Lower leg skin (tissue), 3 donors: ENCODE measurements around the gene COX7A2.

ENCODE experiments used
- CTCF ChIP-seq, 3 donors: fragments of 450-650 bp; IDR thresholded peaks; one replicate each; pipeline ENCODE4 v1.5.1; 2016; ENCODE audit warnings: antibody characterized with exemption in 3 of 3, mild to moderate bottlenecking in 3 of 3, moderate library complexity in 2 of 3
- POLR2A ChIP-seq, 2 donors: fragments of 450-650 bp; IDR thresholded peaks; one replicate each; pipeline ENCODE4 v1.6.1; 2016 to 2017; ENCODE audit warnings: antibody characterized with exemption in 2 of 2, mild to moderate bottlenecking in 1 of 2, moderate library complexity in 1 of 2

GRCh38 chr6:75250552-75250951 is 7.0 kb upstream of the COX7A2 start:
- TF ChIP-seq POLR2A (IDR thresholded peaks at IDR 0.05) = no peak
- TF ChIP-seq CTCF (IDR thresholded peaks at IDR 0.05) = no peak
